Stomach smooth muscle (tissue), 2 donors: Measurements from ENCODE around the gene SMOC2.

ENCODE experiments used
- H3K27ac ChIP-seq: one replicate; pipeline ENCODE4 v1.7.0; 2013; ENCODE audit warnings: mild to moderate bottlenecking, low read length, inconsistent platforms
- H3K27me3 ChIP-seq, 2 donors: one replicate each; pipeline ENCODE4 v1.7.0; 2013; ENCODE audit warnings: low read length in 2 of 2; ENCODE audit not compliant: insufficient read depth in 2 of 2, control insufficient read depth in 1 of 2
- H3K36me3 ChIP-seq, 2 donors: one replicate each; pipeline ENCODE4 v1.7.0; 2013; ENCODE audit warnings: low read length in 2 of 2; ENCODE audit not compliant: control insufficient read depth in 2 of 2, insufficient read depth in 2 of 2
- H3K4me1 ChIP-seq: one replicate; pipeline ENCODE4 v1.7.0; 2013; ENCODE audit warnings: low read length; ENCODE audit not compliant: control insufficient read depth, insufficient read depth
- H3K4me3 ChIP-seq, 2 donors: one replicate each; pipeline ENCODE4 v1.7.0; 2013; ENCODE audit warnings: low read length in 2 of 2
- H3K9ac ChIP-seq, 2 donors: one replicate each; pipeline ENCODE4 v1.7.0; 2013; ENCODE audit warnings: low read length in 2 of 2, mild to moderate bottlenecking in 1 of 2
- H3K9me3 ChIP-seq, 2 donors: one replicate each; pipeline ENCODE4 v1.7.0; 2013; ENCODE audit warnings: low read length in 2 of 2; ENCODE audit not compliant: control insufficient read depth in 2 of 2
- donor health status: healthy.
- donor health status: Pancreatic carcinoma.

SMOC2 gene

DNA sequence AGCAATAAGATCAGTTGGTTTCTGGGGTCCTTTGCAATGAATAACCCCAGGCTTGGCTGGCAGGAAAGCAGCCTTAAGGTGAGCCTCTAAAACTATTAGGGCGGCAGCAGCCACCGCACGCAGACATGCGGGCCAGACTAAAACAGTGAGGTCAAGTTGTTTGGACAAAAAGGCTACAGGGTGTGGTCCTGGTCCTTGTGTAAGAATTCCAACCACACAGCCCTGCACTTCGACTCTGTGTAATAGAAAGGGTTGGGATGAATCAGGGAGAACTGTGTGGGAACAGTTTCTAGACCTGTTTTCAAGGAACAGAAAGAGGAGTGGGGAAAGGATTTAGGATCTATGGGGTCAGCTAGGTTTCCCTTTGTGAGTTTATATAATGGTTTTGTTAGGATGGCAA, 237.6 kb downstream of the SMOC2 start:
- no peaks in the 10 kb centered on the region for H3K27me3 ChIP-seq
- no peaks in the 10 kb centered on the region for H3K9me3 ChIP-seq
- no peaks in the 10 kb centered on the region for H3K36me3 ChIP-seq
- no peak overlapping the region for H3K27ac ChIP-seq
- H3K9ac ChIP-seq, result no peak overlapping the region
- no peak overlapping the region for H3K4me3 ChIP-seq
- no peaks in the 10 kb centered on the region for H3K4me1 ChIP-seq

GRCh38 chr6:168681748-168682147, 240.8 kb downstream of the SMOC2 start:
- H3K9ac ChIP-seq, result no peak overlapping the region
- H3K27me3 ChIP-seq, result no peaks in the 10 kb centered on the region
- no peaks in the 10 kb centered on the region for H3K9me3 ChIP-seq
- H3K4me3 ChIP-seq, result no peak overlapping the region
- no peaks in the 10 kb centered on the region for H3K36me3 ChIP-seq
- no peak overlapping the region for H3K27ac ChIP-seq
- H3K4me1 ChIP-seq, result no peaks in the 10 kb centered on the region

DNA sequence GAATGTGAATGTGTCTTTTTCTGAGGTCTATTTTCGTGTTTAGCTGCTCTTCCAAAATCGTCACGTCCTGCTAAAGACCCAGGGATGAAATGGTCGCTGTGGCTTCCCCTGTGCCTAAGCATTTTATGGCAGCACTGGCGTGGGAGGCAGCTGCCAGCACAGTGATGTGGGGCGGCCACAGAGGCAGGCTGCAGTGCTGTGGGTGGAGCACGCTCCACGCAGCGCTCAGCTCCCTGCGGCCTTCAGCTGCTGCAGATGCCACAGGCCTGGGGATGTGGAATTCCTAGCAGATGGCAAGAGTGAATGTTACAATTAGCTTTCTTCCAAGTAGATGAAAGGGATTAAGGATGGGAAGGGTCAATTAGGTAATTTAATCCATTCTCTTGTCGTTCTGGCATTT, 242.6 kb downstream of the SMOC2 start:
- Histone ChIP-seq H3K9ac (no peak overlapping the region), H3K27ac (no peak overlapping the region), H3K4me1 (no peaks in the 10 kb centered on the region), H3K27me3 (no peaks in the 10 kb centered on the region), H3K36me3 (no peaks in the 10 kb centered on the region), H3K4me3 (no peak overlapping the region), H3K9me3 (no peaks in the 10 kb centered on the region)

GRCh38 chr6:168684471-168684870, 243.5 kb downstream of the SMOC2 start:
- Histone ChIP-seq H3K4me3 (no peak overlapping the region), H3K36me3 (no peaks in the 10 kb centered on the region), H3K9ac (no peak overlapping the region), H3K9me3 (no peaks in the 10 kb centered on the region), H3K27ac (no peak overlapping the region), H3K27me3 (no peaks in the 10 kb centered on the region), H3K4me1 (no peaks in the 10 kb centered on the region)

DNA sequence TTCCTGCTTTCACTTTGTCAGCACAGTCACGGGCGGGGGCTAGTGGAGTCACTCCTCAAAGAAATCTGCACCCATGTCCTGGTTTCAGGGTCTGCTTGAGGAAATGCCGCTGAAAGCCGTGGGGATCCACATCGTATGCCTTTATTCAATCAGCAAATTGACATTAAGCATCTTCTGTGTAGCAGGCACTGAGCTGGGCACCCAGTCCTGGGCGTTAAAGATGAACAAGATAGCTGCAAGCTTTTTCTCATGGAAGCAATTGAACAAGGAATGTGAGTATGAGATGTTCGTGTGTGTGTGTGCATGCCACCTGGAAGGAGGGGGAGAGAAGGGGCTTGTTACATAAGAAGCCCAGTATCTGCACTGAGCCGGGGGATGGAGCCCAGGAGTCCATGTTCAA, 243.9 kb downstream of the SMOC2 start:
- no peak overlapping the region for H3K27ac ChIP-seq
- H3K4me3 ChIP-seq, result no peak overlapping the region
- H3K9me3 ChIP-seq, result no peaks in the 10 kb centered on the region
- H3K9ac ChIP-seq, result no peak overlapping the region
- no peaks in the 10 kb centered on the region for H3K4me1 ChIP-seq
- H3K27me3 ChIP-seq, result no peaks in the 10 kb centered on the region
- H3K36me3 ChIP-seq, result no peaks in the 10 kb centered on the region

DNA sequence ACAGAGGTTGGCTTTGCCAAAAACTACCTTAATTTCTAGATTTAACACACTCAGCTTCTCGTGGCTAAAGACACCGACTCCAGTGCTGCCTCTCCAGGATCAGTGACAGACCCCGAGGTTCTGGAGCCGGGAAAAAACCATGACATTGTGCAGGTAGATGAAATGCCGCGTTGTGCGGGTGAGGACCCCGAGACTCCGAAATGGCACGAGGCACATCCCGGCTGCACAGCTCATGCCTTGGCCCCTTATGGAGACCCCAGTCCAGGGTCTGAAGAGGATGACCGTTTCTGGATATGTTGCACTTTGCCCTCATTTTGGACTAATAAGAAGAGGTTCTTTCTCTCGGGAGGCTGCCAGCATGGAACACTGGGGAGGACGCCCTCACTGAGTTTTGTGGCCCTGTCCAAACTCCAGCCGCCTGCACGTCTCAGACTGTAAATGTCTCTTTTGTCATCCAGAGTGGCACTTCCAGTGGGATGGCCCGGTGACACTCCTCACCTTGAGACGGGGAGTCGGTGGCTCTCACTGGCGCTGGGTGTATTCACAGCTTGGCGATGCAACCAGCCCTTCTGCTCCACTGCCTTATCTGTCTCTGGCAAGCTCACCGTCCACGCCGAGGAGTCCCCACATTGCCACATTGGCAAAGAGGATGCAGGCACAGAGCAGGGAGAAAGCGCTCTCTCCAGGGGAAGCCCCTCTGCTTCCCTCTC, 245.2 kb downstream of the SMOC2 start:
- no peaks in the 10 kb centered on the region for H3K9me3 ChIP-seq
- H3K4me1 ChIP-seq, result no peaks in the 10 kb centered on the region
- H3K9ac ChIP-seq, result no peak overlapping the region
- H3K4me3 ChIP-seq, result no peak overlapping the region
- no peak overlapping the region for H3K27ac ChIP-seq
- no peaks in the 10 kb centered on the region for H3K27me3 ChIP-seq
- H3K36me3 ChIP-seq, result no peaks in the 10 kb centered on the region

DNA sequence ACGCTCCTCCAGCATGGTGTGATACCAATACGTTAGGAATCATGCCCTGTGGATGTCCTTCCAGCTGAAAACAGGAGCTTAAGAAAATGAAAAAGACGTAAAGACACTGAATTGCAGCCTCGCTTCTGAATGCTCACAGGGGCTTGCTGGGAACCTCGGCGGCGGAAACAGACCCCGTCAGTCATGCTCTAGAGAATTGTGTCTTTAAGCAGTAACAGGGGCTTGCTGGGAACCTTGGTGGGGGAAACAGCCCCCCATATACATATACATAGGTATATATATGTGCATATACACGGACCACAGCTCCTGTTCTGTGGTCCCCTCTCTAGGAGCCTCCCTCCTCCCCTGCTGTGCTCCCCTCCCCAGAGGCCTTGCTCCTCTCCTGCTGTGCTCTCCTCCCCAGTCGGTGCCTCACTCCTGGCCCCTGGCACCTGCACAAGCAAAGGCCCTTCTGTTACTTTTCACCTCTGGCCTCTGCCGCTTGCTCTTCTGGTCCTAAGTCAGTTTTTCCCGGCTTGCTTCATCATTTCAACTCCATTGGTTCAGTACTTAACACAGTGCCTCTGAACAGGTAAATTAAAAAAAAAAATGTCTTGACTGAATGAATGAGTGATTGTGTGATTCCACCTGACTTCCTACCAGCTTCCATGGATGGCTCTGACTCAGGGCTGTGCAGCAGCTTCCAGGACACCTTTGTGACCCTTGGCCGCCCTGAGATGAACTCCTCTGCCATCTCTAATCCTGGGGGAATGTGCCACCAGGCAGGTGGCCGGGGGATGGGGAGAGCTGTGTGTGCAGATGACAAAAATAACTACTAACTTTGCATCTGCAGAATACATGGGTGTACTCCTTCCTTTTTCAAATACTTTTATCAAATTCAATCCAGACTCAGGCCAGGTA, 246.1 kb downstream of the SMOC2 start:
- H3K9me3 ChIP-seq, result no peaks in the 10 kb centered on the region
- no peaks in the 10 kb centered on the region for H3K4me1 ChIP-seq
- H3K27me3 ChIP-seq, result no peaks in the 10 kb centered on the region
- H3K36me3 ChIP-seq, result no peaks in the 10 kb centered on the region
- H3K27ac ChIP-seq, result no peak overlapping the region
- H3K4me3 ChIP-seq, result no peak overlapping the region
- H3K9ac ChIP-seq, result no peak overlapping the region

- peaks cover 6% of the 10 kb centered on the region for H3K4me1 ChIP-seq
- no peaks in the 10 kb centered on the region for H3K9me3 ChIP-seq
- H3K9ac ChIP-seq, result no peak overlapping the region
- no peaks in the 10 kb centered on the region for H3K36me3 ChIP-seq
- H3K27ac ChIP-seq, result no peak overlapping the region
- no peak overlapping the region for H3K4me3 ChIP-seq
- H3K27me3 ChIP-seq, result no peaks in the 10 kb centered on the region
These were observed 249.3 kb downstream of the SMOC2 start for GRCh38 chr6:168690271-168690670.

DNA sequence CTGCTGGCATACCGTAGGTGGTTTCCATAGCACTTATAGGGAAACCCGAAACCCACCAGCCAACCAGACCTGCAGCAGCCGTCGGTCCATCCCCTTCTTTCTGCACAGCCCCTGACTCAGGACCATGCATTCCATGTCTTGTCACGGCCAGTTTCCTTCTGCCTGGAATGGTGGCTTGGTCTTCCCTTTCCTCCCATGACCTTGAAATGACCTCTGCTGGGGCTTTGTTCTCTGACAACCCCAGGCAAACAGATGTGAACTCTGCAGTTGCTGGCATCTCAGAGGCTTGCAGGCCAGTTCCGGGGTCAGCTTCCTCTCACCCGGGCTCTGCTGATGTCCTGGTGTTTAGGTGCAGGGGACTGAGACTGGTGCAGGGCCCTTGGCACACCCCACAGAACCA, 250.8 kb downstream of the SMOC2 start:
- no peak overlapping the region for H3K27ac ChIP-seq
- H3K27me3 ChIP-seq, result no peaks in the 10 kb centered on the region
- H3K4me1 ChIP-seq, result peaks cover 6% of the 10 kb centered on the region
- H3K4me3 ChIP-seq, result no peak overlapping the region
- no peaks in the 10 kb centered on the region for H3K36me3 ChIP-seq
- no peaks in the 10 kb centered on the region for H3K9me3 ChIP-seq
- H3K9ac ChIP-seq, result no peak overlapping the region

GRCh38 chr6:168692193-168692914, 251.4 kb downstream of the SMOC2 start:
- Histone ChIP-seq H3K4me1 (peaks cover 6% of the 10 kb centered on the region), H3K4me3 (no peak overlapping the region), H3K27me3 (no peaks in the 10 kb centered on the region), H3K27ac (peak overlapping the region; percentile 58), H3K9me3 (no peaks in the 10 kb centered on the region), H3K9ac (peak overlapping the region in 1 of 2 donors; percentile 36), H3K36me3 (no peaks in the 10 kb centered on the region)
